Naive B cell (primary cell): ENCODE data around the gene FAM89A. TPM values are rescaled to one million over a fixed set of nuclear protein-coding genes. Genes with fewer than 3 reads are reported as not detected.
"Not testable (repeated sequence)": the region's sequence is repeated elsewhere in the genome, so short reads cannot be mapped to it uniquely, and the experiment has no call there.

Source experiments
- ATAC-seq, 2 donors: fragments of 150-1000 bp; cut with Tn5 transposase; 2 replicates each; pipeline ENCODE4 v1.10.0; 2021; ENCODE audit warnings: low read depth in 2 of 2, mild to moderate bottlenecking in 2 of 2, moderate library complexity in 2 of 2
- DNase-seq: peaks from one replicate; pipeline ENCODE4 v3.0.0; 2022
- H3K27ac Mint-ChIP-seq, 6 donors: one replicate each; pipeline ENCODE4 v1.8.0; 2020 to 2022; ENCODE audit warnings: mild to moderate bottlenecking in 6 of 6, mixed read lengths in 6 of 6, moderate library complexity in 5 of 6, inconsistent platforms in 2 of 6
- H3K27me3 Mint-ChIP-seq, 3 donors: one replicate each; pipeline ENCODE4 v1.8.0; 2021 to 2022; ENCODE audit warnings: mixed read lengths in 3 of 3, mild to moderate bottlenecking in 1 of 3
- H3K36me3 Mint-ChIP-seq, 2 donors: one replicate each; pipeline ENCODE4 v1.8.0; 2020 to 2022; ENCODE audit warnings: mixed read lengths in 2 of 2, inconsistent platforms in 1 of 2, mild to moderate bottlenecking in 1 of 2
- H3K4me1 Mint-ChIP-seq, 3 donors: one replicate each; pipeline ENCODE4 v1.8.0; 2020 to 2022; ENCODE audit warnings: mixed read lengths in 3 of 3, inconsistent platforms in 1 of 3, mild to moderate bottlenecking in 1 of 3, moderate library complexity in 1 of 3
- H3K4me3 Mint-ChIP-seq, 8 donors: one replicate each; pipeline ENCODE4 v1.8.0; 2020 to 2022; ENCODE audit warnings: mild to moderate bottlenecking in 8 of 8, mixed read lengths in 8 of 8, moderate library complexity in 8 of 8, inconsistent platforms in 2 of 8
- H3K9me3 Mint-ChIP-seq, 7 donors: one replicate each; pipeline ENCODE4 v1.8.0; 2020 to 2022; ENCODE audit warnings: mixed read lengths in 7 of 7, mild to moderate bottlenecking in 5 of 7, inconsistent platforms in 2 of 7, moderate library complexity in 1 of 7
- polyA plus RNA-seq, 6 donors: library from polyadenylated mRNA; unstranded; fragments of 300-500 nt; fragmentation: Illumina TruSeq; gene quantifications; one replicate each; pipeline ENCODE4 v1.2.3, GENCODE V29; 2021; ENCODE audit warnings: low read depth in 6 of 6

Gene FAM89A
- polyA plus RNA-seq, 6 donors from 2014 or later, result 3.6 to 11.9 (median 7.9) TPM

DNA sequence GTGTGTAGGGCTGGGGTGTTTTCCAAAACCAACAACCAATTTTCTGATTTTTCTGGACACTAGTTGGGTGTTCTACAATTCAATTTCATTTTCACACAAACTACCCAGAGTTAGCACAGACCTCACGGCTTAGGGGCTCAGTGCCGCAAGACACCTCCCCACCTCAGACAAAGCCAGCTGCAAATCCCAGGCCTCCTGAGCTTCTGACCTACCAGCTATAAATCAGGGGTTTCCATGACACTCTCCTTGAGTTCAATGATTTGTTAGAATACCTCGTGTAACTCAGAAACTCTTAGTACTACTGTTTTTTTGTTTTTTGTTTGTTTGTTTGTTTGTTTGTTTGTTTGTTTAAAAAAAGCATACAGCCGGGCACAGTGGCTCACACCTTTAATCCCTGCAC lies 28.7 kb upstream of the FAM89A start:
- peaks cover 0 to 13% of the 10 kb centered on the region in 2 donors for H3K36me3 Mint-ChIP-seq
- no peaks in the 10 kb centered on the region for H3K4me1 Mint-ChIP-seq
- H3K27ac Mint-ChIP-seq, result no peak overlapping the region
- no peak overlapping the region for H3K4me3 Mint-ChIP-seq
- H3K27me3 Mint-ChIP-seq, result peaks cover 28 to 37% (median 29%) of the 10 kb centered on the region in 3 donors
- ATAC-seq, result no peak
- no peak for DNase-seq
- peaks cover 3 to 15% (median 6%) of the 10 kb centered on the region in 7 donors for H3K9me3 Mint-ChIP-seq

DNA sequence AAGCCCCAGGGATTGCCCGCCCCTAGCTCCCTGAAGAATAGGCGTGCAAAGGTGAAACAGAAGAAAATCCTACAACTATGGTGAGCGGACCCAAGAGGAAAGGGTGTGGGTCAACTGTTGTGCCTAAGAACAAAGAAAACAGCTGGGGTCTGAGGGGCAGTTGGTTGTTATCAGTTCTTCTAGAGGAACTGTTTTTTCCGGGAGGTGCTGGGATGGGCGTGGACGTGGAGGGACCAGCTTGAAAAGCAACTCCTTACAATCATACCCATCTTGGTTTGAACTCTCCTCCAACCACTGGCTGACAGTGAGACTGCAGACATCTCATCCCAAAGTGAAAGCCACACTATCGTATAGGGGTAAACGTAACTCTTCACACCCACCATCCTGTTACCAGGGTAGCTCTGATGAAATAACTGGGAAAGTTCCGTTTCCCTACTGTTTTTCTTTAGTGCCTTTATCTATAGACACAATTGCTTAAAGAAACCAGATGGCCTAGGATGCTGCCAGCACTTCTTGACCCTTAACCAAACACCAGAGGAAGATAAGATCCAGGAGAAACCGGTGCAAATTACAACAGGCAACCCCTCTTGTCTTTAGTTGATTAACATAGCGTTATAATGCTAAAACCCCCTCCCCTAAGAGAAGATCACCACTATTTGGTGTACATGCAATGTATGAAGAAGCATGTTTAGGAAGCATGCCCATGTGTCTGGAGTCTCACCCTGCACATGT lies 25.6 kb upstream of the FAM89A start:
- Mint-ChIP-seq H3K36me3 (peaks cover 0 to 13% of the 10 kb centered on the region in 2 donors), H3K4me1 (no peaks in the 10 kb centered on the region), H3K27ac (no peak overlapping the region), H3K9me3 (peaks cover 3 to 15% (median 6%) of the 10 kb centered on the region in 7 donors), H3K27me3 (peaks cover 36 to 44% (median 43%) of the 10 kb centered on the region in 3 donors), H3K4me3 (no peak overlapping the region)
- DNase-seq (no peak), ATAC-seq (no peak)

DNA sequence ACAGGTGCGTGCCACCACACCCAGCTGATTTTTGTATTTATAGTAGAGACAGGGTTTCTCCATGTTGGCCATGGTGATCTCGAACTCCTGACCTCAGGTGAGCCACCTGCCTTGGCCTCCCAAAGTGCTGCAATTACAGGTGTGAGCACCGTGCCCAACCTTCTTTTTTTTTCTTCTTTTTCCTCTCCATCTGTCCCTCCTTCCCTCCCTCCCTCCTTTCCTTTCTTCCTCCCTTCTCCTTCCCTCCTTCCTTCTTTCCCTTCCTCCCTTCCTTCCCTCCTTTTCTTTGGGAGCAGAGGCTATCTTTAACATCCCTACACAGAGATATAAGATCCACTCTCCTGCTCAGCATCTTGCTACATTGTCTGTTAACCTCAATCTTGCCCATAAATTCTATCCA lies 24.4 kb upstream of the FAM89A start:
- peaks cover 34 to 46% (median 44%) of the 10 kb centered on the region in 3 donors for H3K27me3 Mint-ChIP-seq
- H3K4me1 Mint-ChIP-seq, result no peaks in the 10 kb centered on the region
- H3K27ac Mint-ChIP-seq, result peak overlapping the region in 1 of 6 donors; percentile 38
- no peak for DNase-seq
- peaks cover 3 to 15% (median 6%) of the 10 kb centered on the region in 7 donors for H3K9me3 Mint-ChIP-seq
- H3K4me3 Mint-ChIP-seq, result peak overlapping the region in 1 of 8 donors; percentile 45
- peaks cover 0 to 13% of the 10 kb centered on the region in 2 donors for H3K36me3 Mint-ChIP-seq
- ATAC-seq, result no peak

DNA sequence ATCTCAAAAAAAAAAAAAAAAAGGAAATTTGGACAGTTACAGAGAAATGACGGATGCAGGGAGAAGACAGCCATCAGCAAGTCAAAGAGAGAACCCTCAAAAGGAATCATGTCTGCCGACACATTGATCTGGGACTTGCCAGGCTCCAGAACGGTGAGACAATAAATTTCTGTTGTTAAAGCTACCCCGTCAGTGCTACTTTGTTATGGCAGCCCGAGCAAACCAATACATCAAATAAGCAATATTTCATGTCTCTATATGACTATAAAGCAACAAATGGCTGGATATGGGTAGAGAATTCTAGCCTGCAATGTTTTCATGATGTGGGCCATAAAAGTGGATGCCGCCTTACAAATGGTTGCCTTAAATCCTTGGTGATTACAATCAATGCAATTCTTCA lies 23.3 kb upstream of the FAM89A start:
- no peak for DNase-seq
- Mint-ChIP-seq H3K36me3 (peaks cover 0 to 13% of the 10 kb centered on the region in 2 donors), H3K4me1 (no peaks in the 10 kb centered on the region), H3K27me3 (peaks cover 37 to 51% (median 42%) of the 10 kb centered on the region in 3 donors), H3K9me3 (peaks cover 3 to 15% (median 6%) of the 10 kb centered on the region in 7 donors), H3K4me3 (no peak overlapping the region), H3K27ac (no peak overlapping the region)
- no peak for ATAC-seq

DNA sequence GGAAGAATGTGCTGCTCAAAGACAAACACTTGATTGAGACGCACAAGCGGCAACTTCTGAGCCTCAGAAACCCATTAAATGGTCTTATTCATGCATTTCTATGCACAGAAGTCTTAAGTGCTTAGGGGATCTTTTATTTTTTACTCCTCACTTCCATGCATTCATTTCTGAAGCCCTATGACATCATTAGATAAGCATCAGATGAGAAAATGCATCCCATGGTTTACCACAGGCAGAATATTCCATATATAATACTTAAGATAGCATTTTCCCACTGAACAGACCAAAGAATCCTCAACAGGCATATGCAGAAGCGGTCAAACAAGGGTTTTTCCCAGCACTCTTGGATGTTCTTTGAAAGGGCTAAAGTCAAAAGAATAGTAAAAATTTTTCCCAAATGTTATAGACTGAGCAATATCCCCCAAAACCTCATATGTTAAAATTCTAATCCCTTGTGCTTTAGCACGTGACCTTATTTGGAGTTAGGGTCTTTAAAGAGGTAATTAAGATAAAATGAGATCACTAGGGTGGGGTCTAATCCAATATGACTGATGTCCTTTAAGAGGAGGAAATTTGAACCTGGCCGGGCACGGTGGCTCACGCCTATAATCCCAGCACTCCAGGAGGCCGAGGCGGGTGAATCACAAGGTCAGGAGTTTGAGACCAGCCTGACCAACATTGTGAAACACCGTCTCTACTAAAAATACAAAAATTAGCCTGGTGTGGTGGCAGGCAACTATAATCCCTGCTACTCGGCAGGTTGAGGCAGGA lies 22.6 kb upstream of the FAM89A start:
- H3K36me3 Mint-ChIP-seq, result peaks cover 0 to 13% of the 10 kb centered on the region in 2 donors
- no peaks in the 10 kb centered on the region for H3K4me1 Mint-ChIP-seq
- H3K27ac Mint-ChIP-seq, result no peak overlapping the region
- ATAC-seq (no peak), DNase-seq (no peak)
- no peak overlapping the region for H3K4me3 Mint-ChIP-seq
- H3K27me3 Mint-ChIP-seq, result peaks cover 39 to 52% (median 42%) of the 10 kb centered on the region in 3 donors
- H3K9me3 Mint-ChIP-seq, result peaks cover 3 to 15% (median 6%) of the 10 kb centered on the region in 7 donors

DNA sequence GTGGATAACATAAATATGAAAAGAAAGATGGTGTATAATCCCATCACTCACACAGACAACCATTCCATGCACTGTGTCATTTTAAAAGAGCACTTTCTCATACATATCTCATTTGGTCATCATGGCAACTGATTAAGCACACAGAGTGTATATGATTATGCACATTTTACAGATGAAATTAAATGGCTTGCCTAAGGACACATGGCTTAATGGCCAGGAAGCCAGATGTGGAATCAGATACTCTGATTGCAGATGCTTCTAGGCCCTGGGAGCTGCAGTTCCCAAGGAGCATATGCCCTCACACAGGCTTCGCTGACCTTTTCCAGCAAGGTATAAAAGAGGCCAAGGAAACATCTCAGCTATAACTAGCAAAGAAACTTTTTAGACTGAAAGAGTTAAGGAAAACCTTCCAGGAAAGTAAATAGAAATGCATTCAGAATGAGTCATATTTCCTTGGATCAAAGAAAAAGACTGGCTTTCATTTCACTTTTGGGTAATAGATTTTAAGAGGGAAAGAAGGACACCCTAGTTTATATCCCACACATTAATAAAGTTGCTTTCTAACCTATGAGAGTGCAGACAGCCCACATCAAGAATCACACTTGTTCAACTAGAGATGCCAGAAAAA lies 19.6 kb upstream of the FAM89A start:
- DNase-seq (no peak), ATAC-seq (no peak)
- Mint-ChIP-seq H3K36me3 (no peaks in the 10 kb centered on the region), H3K27me3 (peaks cover 26 to 35% (median 29%) of the 10 kb centered on the region in 3 donors), H3K4me3 (no peak overlapping the region), H3K9me3 (no peaks in the 10 kb centered on the region), H3K4me1 (no peaks in the 10 kb centered on the region), H3K27ac (peak overlapping the region in 1 of 6 donors; percentile 28)

- H3K4me1 Mint-ChIP-seq, result peaks cover 5 to 10% (median 6%) of the 10 kb centered on the region in 3 donors
- no peak overlapping the region for H3K4me3 Mint-ChIP-seq
- no peak for DNase-seq
- H3K27me3 Mint-ChIP-seq, result peaks cover 16 to 29% (median 23%) of the 10 kb centered on the region in 3 donors
- no peak for ATAC-seq
- no peaks in the 10 kb centered on the region for H3K36me3 Mint-ChIP-seq
- H3K9me3 Mint-ChIP-seq, result no peaks in the 10 kb centered on the region
- H3K27ac Mint-ChIP-seq, result no peak overlapping the region
Observed at GRCh38 chr1:231058416-231059109, 18.5 kb upstream of the FAM89A start.

DNA sequence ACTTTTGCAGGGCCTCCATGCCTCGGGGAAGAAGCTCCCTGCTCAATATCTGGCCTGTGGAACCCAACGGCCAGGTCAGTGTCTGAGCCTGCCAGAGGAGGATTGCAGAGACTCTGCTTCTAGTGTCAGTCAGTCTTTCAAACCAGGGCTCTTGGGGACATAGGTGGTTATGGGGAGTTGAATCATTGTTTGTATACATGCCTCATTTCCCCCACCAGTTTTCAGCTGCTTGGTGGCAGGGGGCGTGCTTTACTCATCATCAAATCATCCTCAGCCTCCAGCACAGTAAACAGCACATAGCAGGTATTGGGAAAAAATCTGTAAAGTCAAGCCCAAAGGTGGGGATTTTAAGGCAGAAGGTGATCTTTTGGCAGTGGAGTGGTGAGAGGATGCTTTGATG lies 17.4 kb upstream of the FAM89A start:
- H3K9me3 Mint-ChIP-seq, result no peaks in the 10 kb centered on the region
- DNase-seq (no peak), ATAC-seq (no peak)
- H3K4me1 Mint-ChIP-seq, result peaks cover 14 to 20% (median 15%) of the 10 kb centered on the region in 3 donors
- peaks cover 13 to 29% (median 23%) of the 10 kb centered on the region in 3 donors for H3K27me3 Mint-ChIP-seq
- no peaks in the 10 kb centered on the region for H3K36me3 Mint-ChIP-seq
- H3K27ac Mint-ChIP-seq, result no peak overlapping the region
- no peak overlapping the region for H3K4me3 Mint-ChIP-seq

DNA sequence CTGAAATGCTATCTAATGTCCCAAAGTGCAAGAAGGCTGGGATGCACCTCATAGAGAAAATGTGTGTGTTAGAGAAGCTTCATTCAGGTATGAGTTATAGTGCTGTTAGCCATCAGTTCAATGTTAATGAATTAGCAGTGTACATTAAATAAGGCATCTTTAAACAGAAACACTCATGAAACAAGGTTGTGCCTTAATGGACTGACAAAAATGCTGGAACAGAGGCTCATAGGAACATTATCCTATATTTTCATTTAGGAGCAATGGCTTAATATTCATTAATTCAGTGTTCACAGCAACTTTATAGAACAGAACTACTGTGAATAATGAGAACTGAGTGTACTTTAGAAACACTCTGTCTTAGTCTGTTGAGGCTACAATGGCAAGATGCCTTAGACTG lies 15.2 kb upstream of the FAM89A start:
- Mint-ChIP-seq H3K36me3 (no peaks in the 10 kb centered on the region), H3K27ac (no peak overlapping the region), H3K9me3 (no peaks in the 10 kb centered on the region), H3K4me3 (peak overlapping the region in 1 of 8 donors; percentile 19), H3K27me3 (peaks cover 0 to 13% (median 8%) of the 10 kb centered on the region in 3 donors), H3K4me1 (peaks cover 14 to 20% (median 15%) of the 10 kb centered on the region in 3 donors)
- ATAC-seq (no peak), DNase-seq (no peak)

DNA sequence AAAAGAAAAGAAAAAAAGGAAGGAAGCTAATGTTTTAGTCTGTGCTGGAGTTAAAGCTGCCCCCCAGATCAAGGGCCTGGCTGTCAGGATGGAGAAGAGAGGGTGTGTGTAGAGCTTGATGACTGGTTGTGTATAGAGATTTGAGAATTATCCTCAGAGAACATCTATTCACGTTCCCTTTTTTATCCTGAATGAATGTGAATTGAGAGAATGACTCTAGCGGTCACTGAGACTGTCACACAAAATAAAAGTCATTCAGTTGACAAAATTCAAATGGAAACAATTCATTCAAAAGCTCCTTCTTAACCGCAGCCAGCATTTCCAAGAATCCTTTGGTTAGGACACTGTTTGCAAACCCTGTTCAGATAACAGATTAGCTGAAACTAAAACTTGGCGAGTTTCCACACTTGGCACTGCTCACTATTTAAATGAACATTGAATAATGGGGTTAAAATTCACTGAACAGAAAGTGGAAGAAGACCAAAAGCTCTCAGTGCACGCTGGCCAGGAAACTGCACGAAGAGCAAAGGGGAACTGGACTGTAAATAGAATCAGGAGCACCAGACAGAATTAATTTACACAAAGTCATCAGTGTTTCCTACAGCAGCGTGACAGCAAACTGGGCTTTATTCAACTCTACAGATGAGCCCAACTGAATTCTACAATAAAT lies 13.6 kb upstream of the FAM89A start:
- Mint-ChIP-seq H3K36me3 (no peaks in the 10 kb centered on the region), H3K27ac (peak overlapping the region in 5 of 6 donors; percentile 29 to 95 (median 64)), H3K4me3 (peak overlapping the region; percentile 6 to 80 (median 60)), H3K4me1 (peaks cover 14 to 20% (median 15%) of the 10 kb centered on the region in 3 donors), H3K9me3 (no peaks in the 10 kb centered on the region), H3K27me3 (peaks cover 9 to 16% (median 14%) of the 10 kb centered on the region in 3 donors)
- DNase-seq (peak; percentile 11), ATAC-seq (peak; percentile 74 to 75)

- Mint-ChIP-seq H3K27ac (peak overlapping the region in 3 of 6 donors; percentile 68 to 95 (median 71)), H3K9me3 (no peaks in the 10 kb centered on the region), H3K36me3 (peaks cover 0 to 2% of the 10 kb centered on the region in 2 donors), H3K4me3 (peak overlapping the region in 3 of 8 donors; percentile 60 to 80 (median 61)), H3K4me1 (peaks cover 14 to 20% (median 15%) of the 10 kb centered on the region in 3 donors), H3K27me3 (peaks cover 14 to 16% (median 15%) of the 10 kb centered on the region in 3 donors)
- no peak for DNase-seq
- no peak for ATAC-seq
Observed at GRCh38 chr1:231052777-231053176, 12.7 kb upstream of the FAM89A start.

DNA sequence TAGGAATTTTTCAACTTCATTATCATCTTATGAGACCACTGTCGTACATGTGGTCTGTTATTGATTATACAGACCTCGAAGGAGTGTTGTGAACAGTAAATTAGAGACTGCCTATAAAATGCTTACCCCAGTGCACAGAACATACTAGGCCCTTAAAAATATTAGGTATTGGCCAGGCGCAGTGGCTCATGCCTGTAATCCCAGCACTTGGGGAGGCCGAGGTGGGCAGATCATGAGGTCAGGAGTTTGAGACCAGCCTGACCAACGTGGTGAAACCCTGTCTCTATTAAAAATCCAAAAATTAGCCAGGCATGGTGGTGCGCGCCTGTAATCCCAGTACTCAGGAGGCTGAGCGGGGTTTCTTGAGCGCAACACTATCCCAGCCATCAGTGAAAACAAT lies 10.9 kb upstream of the FAM89A start:
- peaks cover 0 to 12% of the 10 kb centered on the region in 2 donors for H3K36me3 Mint-ChIP-seq
- not testable (repeated sequence) for H3K27ac Mint-ChIP-seq, ATAC-seq, H3K9me3 Mint-ChIP-seq, DNase-seq, H3K4me3 Mint-ChIP-seq
- peaks cover 14 to 20% (median 15%) of the 10 kb centered on the region in 3 donors for H3K4me1 Mint-ChIP-seq
- peaks cover 17 to 34% (median 28%) of the 10 kb centered on the region in 3 donors for H3K27me3 Mint-ChIP-seq
